ENCODE measurements around the gene GDI2.

DNA sequence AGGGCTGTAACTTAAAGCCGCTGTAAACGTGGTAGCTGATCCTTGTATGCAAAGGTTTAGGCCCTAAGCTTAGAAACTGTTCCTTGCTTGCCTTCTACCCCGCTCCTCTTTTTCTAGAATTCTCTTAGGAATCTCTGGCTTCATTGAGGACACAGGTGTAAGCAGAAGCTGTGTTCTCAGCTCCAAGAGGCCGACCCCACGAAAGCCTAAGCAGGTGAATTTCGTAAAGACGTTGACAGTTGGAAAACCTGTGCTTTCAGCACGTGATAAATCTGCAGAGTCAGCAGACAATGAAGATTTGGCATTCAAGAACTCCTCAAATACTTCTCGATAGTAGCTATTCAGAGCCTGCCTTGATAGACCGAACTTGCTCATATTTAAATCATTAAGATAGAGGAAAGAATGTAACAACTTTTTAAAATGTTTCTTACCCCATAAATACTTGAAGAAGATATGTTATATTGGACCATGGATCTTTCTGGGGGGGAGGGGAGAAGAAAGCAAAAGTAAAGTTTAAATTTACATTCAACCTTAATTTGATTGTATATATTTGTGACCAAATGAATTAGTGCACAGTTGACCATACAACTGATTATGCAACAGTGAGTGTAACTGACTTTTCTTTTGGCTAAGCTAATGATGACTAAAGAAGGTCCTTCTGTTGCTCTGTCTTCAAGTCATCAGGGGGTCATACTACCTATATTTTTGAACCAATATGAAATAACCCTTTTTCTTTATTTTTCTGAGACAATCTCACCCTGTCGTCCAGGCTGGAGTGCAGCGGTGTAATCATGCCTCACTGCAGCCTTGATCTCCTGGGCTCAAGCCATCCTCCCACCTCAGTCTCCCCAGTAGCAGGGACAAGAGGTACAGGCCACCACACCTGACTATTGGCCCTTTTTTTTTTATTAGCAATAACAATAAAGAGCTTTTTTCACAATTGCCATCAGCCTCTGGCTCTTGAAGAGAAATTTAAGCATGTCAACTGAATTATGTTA, 1.2 kb upstream of the GDI2 start:
- TF ChIP-seq XBP1 (CRISPR knock-in tag; IDR thresholded peaks at IDR 0.05) (no peak), TP53 (CRISPR knock-in tag; conservative IDR thresholded peaks at IDR 0.05) (no peak), EP300 (IDR thresholded peaks at IDR 0.05; ENCODE audit: low read depth in 2 of 2, low read length in 2 of 2) (no peak), EP300 (CRISPR knock-in tag; IDR thresholded peaks at IDR 0.05; ENCODE audit: borderline replicate concordance) (no peak)
- TF ChIP-seq, protein P1, sequence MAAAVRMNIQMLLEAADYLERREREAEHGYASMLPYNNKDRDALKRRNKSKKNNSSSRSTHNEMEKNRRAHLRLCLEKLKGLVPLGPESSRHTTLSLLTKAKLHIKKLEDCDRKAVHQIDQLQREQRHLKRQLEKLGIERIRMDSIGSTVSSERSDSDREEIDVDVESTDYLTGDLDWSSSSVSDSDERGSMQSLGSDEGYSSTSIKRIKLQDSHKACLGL (CRISPR knock-in tag; IDR thresholded peaks at IDR 0.05): no peak
